Left lobe of liver (tissue), 2 donors: ENCODE data around the gene OSBPL8. TPM values are rescaled to one million over a fixed set of nuclear protein-coding genes. Genes with fewer than 3 reads are reported as not detected.

Experiments used
- ATAC-seq: fragments of 200-7000 bp; cut with Tn5 transposase; one replicate; pipeline ENCODE4 v1.9.1; 2020; ENCODE audit warnings: mild to moderate bottlenecking, moderate library complexity
- DNase-seq: peaks from one replicate; pipeline ENCODE4 v3.0.0-alpha.2; 2020; ENCODE audit warnings: low spot score
- total RNA-seq: library from RNA; stranded (reverse); gene quantifications from one replicate; pipeline ENCODE4 v1.2.1, GENCODE V29; 2021
- donor health status: DM: no; HTN: no; CAD: no; lungs with moderate emphysema.
- donor health status: DM: no; HTN: yes; CAD: no.

The OSBPL8 gene
- total RNA-seq, 1 donor from 2014 or later = 23.2 TPM

- ATAC-seq (no peak), DNase-seq (no peak)
Observed at GRCh38 chr12:76316468-76316867, 243.1 kb downstream of the OSBPL8 start.

DNA sequence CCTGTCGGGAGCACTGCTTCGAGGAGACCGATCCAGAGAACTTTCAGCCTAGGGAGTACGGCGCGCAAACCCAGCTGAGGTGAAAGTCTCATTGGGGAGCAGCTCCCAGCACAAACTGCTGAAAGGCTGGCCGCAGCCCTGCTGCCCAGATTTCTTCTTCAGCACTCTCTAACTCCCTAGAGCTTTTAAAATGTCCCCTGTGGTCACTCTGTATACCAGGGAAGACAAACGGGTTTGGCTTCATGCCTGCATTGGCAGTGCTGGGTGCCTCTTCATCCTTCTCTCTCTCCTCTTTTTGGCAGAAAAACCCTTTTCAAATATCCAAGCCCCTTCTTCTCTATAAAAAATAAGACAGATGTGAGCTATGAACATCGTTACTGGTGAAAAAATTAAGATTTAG lies 246.3 kb downstream of the OSBPL8 start:
- ATAC-seq (no peak), DNase-seq (no peak)

GRCh38 chr12:76312315-76312714 lies 247.3 kb downstream of the OSBPL8 start:
- DNase-seq (no peak), ATAC-seq (no peak)

GRCh38 chr12:76311796-76312195 lies 247.8 kb downstream of the OSBPL8 start:
- ATAC-seq (no peak), DNase-seq (no peak)

DNA sequence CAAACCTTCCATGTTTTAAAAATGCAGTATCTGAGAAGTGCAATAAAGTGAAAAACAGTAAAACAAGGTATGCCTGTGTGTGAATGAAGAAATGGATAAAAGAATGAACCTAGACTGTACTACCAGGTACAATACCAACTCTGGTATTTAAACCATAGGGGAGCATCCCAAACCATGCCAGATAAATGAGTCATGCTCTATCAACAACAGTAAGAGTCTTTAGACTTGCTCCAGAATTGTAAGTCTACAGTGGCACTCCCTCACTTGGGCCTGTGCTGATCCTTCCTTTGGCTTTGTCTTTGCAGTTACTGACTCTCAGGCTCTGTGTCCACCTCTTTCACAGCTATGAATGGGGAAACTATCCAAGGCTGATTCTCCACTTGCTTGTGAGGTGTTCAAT lies 249.5 kb downstream of the OSBPL8 start:
- ATAC-seq = no peak
- DNase-seq = no peak

- no peak for ATAC-seq
Observed at GRCh38 chr12:76308866-76309265, 250.7 kb downstream of the OSBPL8 start.

GRCh38 chr12:76307083-76307482 lies 252.5 kb downstream of the OSBPL8 start:
- no peak for DNase-seq
- no peak for ATAC-seq

More at GRCh38 chr12:76308866-76309265, 250.7 kb downstream of the OSBPL8 start:
- DNase-seq = no peak

- DNase-seq (no peak), ATAC-seq (no peak)
Observed at GRCh38 chr12:76303989-76304460, 255.5 kb downstream of the OSBPL8 start.

- no peak for DNase-seq
- no peak for ATAC-seq
Observed at GRCh38 chr12:76303365-76303764, 256.2 kb downstream of the OSBPL8 start.

Other genes with a start within 250 kb of the OSBPL8 start
- gene BBS10, start 211.4 kb downstream of the OSBPL8 start, total RNA-seq = 5.0 TPM
- 9.2 TPM for gene ZDHHC17, start 204.3 kb upstream of the OSBPL8 start, total RNA-seq